Naive B cell (primary cell): ENCODE data around the gene CLCF1. TPM values are rescaled to one million over a fixed set of nuclear protein-coding genes. Genes with fewer than 3 reads are reported as not detected.

Experiments used
- ATAC-seq, 2 donors: fragments of 150-1000 bp; cut with Tn5 transposase; 2 replicates each; pipeline ENCODE4 v1.10.0; 2021; ENCODE audit warnings: low read depth in 2 of 2, mild to moderate bottlenecking in 2 of 2, moderate library complexity in 2 of 2
- DNase-seq: peaks from one replicate; pipeline ENCODE4 v3.0.0; 2022
- H3K27ac Mint-ChIP-seq, 6 donors: one replicate each; pipeline ENCODE4 v1.8.0; 2020 to 2022; ENCODE audit warnings: mild to moderate bottlenecking in 6 of 6, mixed read lengths in 6 of 6, moderate library complexity in 5 of 6, inconsistent platforms in 2 of 6
- H3K27me3 Mint-ChIP-seq, 3 donors: one replicate each; pipeline ENCODE4 v1.8.0; 2021 to 2022; ENCODE audit warnings: mixed read lengths in 3 of 3, mild to moderate bottlenecking in 1 of 3
- H3K36me3 Mint-ChIP-seq, 2 donors: one replicate each; pipeline ENCODE4 v1.8.0; 2020 to 2022; ENCODE audit warnings: mixed read lengths in 2 of 2, inconsistent platforms in 1 of 2, mild to moderate bottlenecking in 1 of 2
- H3K4me1 Mint-ChIP-seq, 3 donors: one replicate each; pipeline ENCODE4 v1.8.0; 2020 to 2022; ENCODE audit warnings: mixed read lengths in 3 of 3, inconsistent platforms in 1 of 3, mild to moderate bottlenecking in 1 of 3, moderate library complexity in 1 of 3
- H3K4me3 Mint-ChIP-seq, 8 donors: one replicate each; pipeline ENCODE4 v1.8.0; 2020 to 2022; ENCODE audit warnings: mild to moderate bottlenecking in 8 of 8, mixed read lengths in 8 of 8, moderate library complexity in 8 of 8, inconsistent platforms in 2 of 8
- H3K9me3 Mint-ChIP-seq, 7 donors: one replicate each; pipeline ENCODE4 v1.8.0; 2020 to 2022; ENCODE audit warnings: mixed read lengths in 7 of 7, mild to moderate bottlenecking in 5 of 7, inconsistent platforms in 2 of 7, moderate library complexity in 1 of 7
- polyA plus RNA-seq, 6 donors: library from polyadenylated mRNA; unstranded; fragments of 300-500 nt; fragmentation: Illumina TruSeq; gene quantifications; one replicate each; pipeline ENCODE4 v1.2.3, GENCODE V29; 2021; ENCODE audit warnings: low read depth in 6 of 6

The CLCF1 gene
- polyA plus RNA-seq, 6 donors from 2014 or later: 5.3 to 10.4 (median 7.7) TPM

GRCh38 chr11:67372321-67372992 is 941 bp downstream of the CLCF1 start:
- Mint-ChIP-seq H3K27ac (peak overlapping the region in 2 of 6 donors; percentile 95), H3K27me3 (no peaks in the 10 kb centered on the region), H3K36me3 (no peaks in the 10 kb centered on the region), H3K4me1 (peaks cover 62 to 76% (median 68%) of the 10 kb centered on the region in 3 donors), H3K9me3 (no peaks in the 10 kb centered on the region), H3K4me3 (peak overlapping the region; percentile 86 to 96 (median 94))
- DNase-seq (no peak), ATAC-seq (no peak)

DNA sequence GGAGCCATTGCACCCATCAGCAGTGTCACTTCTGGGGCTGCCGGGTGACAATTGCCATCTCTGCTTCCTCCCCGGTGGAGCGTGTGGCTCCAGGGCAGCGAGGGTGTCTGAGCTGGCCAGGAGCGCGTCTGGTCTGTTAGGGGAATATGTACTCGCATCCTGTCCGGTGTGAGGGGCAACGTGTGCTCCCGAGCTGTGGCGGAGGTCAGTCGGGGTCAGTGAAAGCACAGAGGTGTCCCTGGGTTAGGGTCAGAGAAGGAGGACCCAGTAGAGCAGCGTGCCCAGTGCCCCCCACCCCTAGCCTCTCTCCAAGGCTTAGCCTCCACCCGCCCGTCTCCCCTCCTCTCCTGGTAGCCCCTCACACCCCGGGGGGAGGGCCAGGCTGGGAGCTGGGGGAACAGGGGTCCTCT is 1.5 kb downstream of the CLCF1 start:
- Mint-ChIP-seq H3K27me3 (no peaks in the 10 kb centered on the region), H3K27ac (peak overlapping the region; percentile 63 to 95 (median 93)), H3K36me3 (no peaks in the 10 kb centered on the region), H3K4me3 (peak overlapping the region; percentile 86 to 96 (median 94)), H3K9me3 (no peaks in the 10 kb centered on the region), H3K4me1 (peaks cover 61 to 76% (median 69%) of the 10 kb centered on the region in 3 donors)
- ATAC-seq (no peak), DNase-seq (no peak)

DNA sequence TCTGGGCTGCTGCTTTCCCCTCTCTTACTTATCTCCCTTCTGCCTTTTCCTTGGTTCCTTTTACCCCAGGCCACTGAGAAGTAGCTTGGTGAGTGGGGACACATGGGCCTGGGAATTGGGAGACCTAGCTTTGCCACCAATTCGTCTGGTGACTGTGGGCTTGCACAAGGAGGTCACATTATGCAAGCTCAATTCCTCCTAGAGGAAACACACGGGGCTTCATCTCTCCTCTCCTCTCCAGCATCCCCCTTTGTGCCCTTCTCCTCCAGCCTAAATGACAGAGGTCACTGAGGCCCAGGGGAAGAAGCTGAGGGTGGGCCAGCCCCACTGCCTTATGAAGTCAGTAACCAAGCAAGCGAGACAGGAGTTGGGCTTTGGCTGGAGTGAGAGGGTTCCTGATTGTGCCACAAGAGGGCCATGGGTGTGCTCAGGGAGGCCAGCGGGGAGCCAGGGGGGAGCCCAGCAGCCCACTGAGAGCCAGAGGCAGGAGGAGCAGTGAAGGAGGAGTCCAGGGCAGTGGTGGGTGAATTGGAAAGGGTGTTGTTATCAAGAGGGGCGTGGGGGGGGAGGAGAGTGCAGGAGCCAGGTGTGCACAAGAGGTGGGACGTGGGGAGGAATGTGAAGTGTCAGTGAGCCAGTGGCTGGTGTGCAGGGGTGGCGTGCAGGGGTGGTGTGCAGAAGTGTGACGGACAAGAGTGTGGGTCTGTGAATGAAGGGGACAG is 2.0 kb downstream of the CLCF1 start:
- H3K36me3 Mint-ChIP-seq: peaks cover 0 to under 1% of the 10 kb centered on the region in 2 donors
- H3K4me3 Mint-ChIP-seq: peak overlapping the region; percentile 86 to 96 (median 94)
- peak overlapping the region in 5 of 6 donors; percentile 64 to 95 (median 92) for H3K27ac Mint-ChIP-seq
- DNase-seq (peak; percentile 37), ATAC-seq (peak; percentile 28 to 32)
- peaks cover 66 to 77% (median 73%) of the 10 kb centered on the region in 3 donors for H3K4me1 Mint-ChIP-seq
- H3K9me3 Mint-ChIP-seq: no peaks in the 10 kb centered on the region
- no peaks in the 10 kb centered on the region for H3K27me3 Mint-ChIP-seq

DNA sequence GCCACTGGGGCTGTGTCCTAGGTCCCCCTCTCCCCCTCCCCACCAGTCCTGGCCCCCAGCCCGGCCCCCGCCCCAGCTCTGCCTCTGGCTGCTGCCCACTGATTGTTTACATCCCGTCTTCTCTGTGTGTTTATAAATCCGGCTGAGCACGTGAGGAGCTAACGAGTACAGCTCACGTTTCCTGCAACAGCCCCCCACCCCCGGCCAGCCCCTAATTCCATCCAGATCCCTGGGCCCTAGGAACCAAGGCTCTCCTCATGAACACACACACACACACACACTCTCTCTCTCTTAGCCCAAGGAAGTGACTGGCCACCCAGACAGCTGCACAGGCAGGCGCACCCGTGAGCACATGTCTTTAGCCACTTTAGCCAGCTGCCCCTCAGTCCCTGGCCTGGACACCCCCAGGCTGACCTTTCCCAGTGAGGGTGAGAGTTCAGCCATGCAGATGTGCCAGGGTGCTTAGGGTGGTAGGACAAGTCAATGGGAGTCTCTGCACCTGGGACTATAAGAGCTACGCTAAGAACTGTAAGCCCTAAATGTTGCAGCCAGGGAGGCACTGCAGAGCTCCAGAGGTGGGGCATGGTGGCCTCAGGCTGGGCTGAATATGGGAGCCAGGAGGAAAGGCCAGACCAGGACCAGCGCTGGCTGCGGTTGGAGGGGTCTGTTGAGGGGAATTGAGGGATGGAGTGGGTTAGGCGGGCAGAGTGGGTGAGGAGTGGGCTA is 2.9 kb downstream of the CLCF1 start:
- Mint-ChIP-seq H3K4me1 (peaks cover 74 to 77% (median 77%) of the 10 kb centered on the region in 3 donors), H3K36me3 (peaks cover 0 to 9% of the 10 kb centered on the region in 2 donors), H3K4me3 (peak overlapping the region; percentile 50 to 96 (median 92)), H3K27ac (peak overlapping the region in 5 of 6 donors; percentile 44 to 94 (median 79)), H3K27me3 (no peaks in the 10 kb centered on the region), H3K9me3 (no peaks in the 10 kb centered on the region)
- ATAC-seq: no peak
- no peak for DNase-seq

GRCh38 chr11:67369801-67370284 is 3.6 kb downstream of the CLCF1 start:
- peak overlapping the region in 7 of 8 donors; percentile 61 to 93 (median 71) for H3K4me3 Mint-ChIP-seq
- DNase-seq (no peak), ATAC-seq (no peak)
- H3K27me3 Mint-ChIP-seq: no peaks in the 10 kb centered on the region
- peak overlapping the region in 3 of 6 donors; percentile 77 to 84 (median 79) for H3K27ac Mint-ChIP-seq
- peaks cover 0 to 14% of the 10 kb centered on the region in 2 donors for H3K36me3 Mint-ChIP-seq
- H3K4me1 Mint-ChIP-seq: peaks cover 76 to 82% (median 79%) of the 10 kb centered on the region in 3 donors
- H3K9me3 Mint-ChIP-seq: no peaks in the 10 kb centered on the region

DNA sequence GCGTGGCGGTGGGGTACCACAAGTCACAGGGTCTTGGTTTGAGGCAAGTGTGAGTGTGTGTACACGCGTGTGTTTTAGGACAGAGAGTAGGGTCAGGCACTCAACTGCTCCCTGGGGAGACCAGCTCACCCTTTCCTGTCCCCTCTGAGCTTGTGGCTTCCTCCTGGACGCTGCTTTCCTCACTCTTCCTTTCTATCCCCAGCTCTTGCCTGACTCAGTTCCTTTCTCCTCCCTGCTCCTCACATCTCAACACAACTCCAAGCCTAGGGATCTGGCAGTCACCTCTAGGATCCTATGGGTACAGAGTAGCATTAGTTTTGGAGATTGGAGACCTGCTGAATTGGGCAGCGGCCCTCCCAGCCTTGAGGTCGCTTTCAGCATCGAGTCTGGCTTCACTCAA is 4.1 kb downstream of the CLCF1 start:
- no peak for DNase-seq
- peaks cover 78 to 82% (median 79%) of the 10 kb centered on the region in 3 donors for H3K4me1 Mint-ChIP-seq
- H3K36me3 Mint-ChIP-seq: peaks cover 0 to 18% of the 10 kb centered on the region in 2 donors
- peak overlapping the region; percentile 12 to 93 (median 71) for H3K4me3 Mint-ChIP-seq
- H3K9me3 Mint-ChIP-seq: no peaks in the 10 kb centered on the region
- H3K27ac Mint-ChIP-seq: peak overlapping the region in 5 of 6 donors; percentile 18 to 84 (median 77)
- no peaks in the 10 kb centered on the region for H3K27me3 Mint-ChIP-seq
- ATAC-seq: no peak

- Mint-ChIP-seq H3K4me3 (peak overlapping the region; percentile 61 to 93 (median 75)), H3K36me3 (peaks cover 0 to 18% of the 10 kb centered on the region in 2 donors), H3K27ac (peak overlapping the region; percentile 1 to 88 (median 82)), H3K9me3 (no peaks in the 10 kb centered on the region), H3K27me3 (no peaks in the 10 kb centered on the region), H3K4me1 (peaks cover 80 to 83% (median 81%) of the 10 kb centered on the region in 3 donors)
- peak; percentile 37 for DNase-seq
- ATAC-seq: no peak
Measured at GRCh38 chr11:67368621-67369020, 4.8 kb downstream of the CLCF1 start.

DNA sequence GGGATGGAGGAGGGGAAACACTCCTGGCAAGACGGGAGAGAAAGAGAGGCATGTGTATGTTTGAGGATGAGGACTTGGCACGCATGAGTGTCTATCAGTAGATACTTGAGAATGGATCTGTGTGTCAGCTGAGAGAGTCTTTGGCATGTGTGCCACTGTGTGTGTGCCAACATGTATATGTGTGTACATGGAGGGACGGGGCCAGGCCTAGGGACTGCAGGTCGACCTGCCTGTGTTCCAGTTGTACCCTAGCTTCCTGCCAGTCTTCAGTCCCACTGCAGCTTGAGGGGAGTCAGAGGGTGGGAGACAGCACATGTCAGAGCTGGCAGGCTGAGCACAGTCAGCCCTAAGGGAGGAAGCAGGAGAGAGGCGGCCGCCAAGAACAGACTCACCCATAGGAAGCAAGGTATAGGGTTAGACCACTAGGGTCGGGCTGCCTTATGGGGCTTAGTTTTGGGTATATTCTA is 5.6 kb downstream of the CLCF1 start:
- Mint-ChIP-seq H3K9me3 (no peaks in the 10 kb centered on the region), H3K27ac (peak overlapping the region; percentile 60 to 88 (median 80)), H3K4me1 (peaks cover 83 to 91% (median 89%) of the 10 kb centered on the region in 3 donors), H3K36me3 (peaks cover 3 to 18% of the 10 kb centered on the region in 2 donors), H3K4me3 (peak overlapping the region; percentile 62 to 93 (median 75)), H3K27me3 (no peaks in the 10 kb centered on the region)
- ATAC-seq: no peak
- no peak for DNase-seq

DNA sequence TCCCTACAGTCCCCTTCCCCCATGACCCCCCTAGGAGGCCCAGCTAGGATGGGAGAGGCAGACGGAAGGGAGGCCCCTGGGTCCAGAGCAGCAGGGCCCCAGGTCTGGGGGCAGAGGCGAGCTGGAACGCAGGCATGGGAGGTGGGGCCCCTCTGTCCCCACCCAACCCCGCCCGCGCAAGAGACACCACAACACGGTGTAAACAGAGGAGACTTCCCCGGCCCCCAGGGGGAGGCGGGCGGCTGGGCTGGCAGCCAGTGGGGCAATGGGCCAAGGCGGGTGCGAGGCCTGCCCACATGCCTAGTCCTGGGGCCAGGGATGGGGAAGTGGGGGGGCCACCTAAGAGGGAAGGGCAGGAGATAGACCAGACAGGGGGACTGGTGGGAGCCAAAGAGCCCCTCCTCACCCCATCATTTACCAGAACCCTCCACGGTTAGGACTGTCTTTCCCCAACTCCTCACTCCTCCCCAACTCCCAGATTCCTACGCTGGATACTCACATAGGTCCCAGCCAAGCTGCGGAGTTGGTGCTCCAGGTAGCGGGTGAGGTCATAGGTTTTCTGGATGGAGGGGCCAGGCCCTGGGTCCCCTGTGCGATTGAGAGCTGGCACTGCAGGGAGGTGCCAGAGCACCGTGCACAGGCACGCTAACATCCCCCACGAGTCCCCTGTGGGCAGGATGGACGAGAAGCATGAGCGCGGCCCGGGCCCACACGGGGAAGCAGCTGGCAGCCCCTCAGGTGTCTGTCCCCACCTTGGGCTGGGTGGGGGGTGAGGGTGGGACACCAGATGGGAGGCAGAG is 6.2 kb downstream of the CLCF1 start:
- H3K9me3 Mint-ChIP-seq: no peaks in the 10 kb centered on the region
- no peaks in the 10 kb centered on the region for H3K27me3 Mint-ChIP-seq
- no peak for DNase-seq
- peak overlapping the region; percentile 62 to 93 (median 77) for H3K4me3 Mint-ChIP-seq
- peaks cover 85 to 98% (median 95%) of the 10 kb centered on the region in 3 donors for H3K4me1 Mint-ChIP-seq
- peak; percentile 40 to 43 for ATAC-seq
- peak overlapping the region in 5 of 6 donors; percentile 60 to 98 (median 80) for H3K27ac Mint-ChIP-seq
- H3K36me3 Mint-ChIP-seq: peaks cover 6 to 18% of the 10 kb centered on the region in 2 donors

- Mint-ChIP-seq H3K9me3 (no peaks in the 10 kb centered on the region), H3K4me3 (peak overlapping the region; percentile 52 to 93 (median 80)), H3K27ac (peak overlapping the region in 3 of 6 donors; percentile 7 to 98 (median 84)), H3K4me1 (peaks cover 83 to 98% (median 97%) of the 10 kb centered on the region in 3 donors), H3K27me3 (no peaks in the 10 kb centered on the region), H3K36me3 (peaks cover 6 to 18% of the 10 kb centered on the region in 2 donors)
- no peak for DNase-seq
- ATAC-seq: no peak
Measured at GRCh38 chr11:67366546-67366945, 6.9 kb downstream of the CLCF1 start.

- Mint-ChIP-seq H3K4me3 (peak overlapping the region in 7 of 8 donors; percentile 52 to 93 (median 83)), H3K9me3 (no peaks in the 10 kb centered on the region), H3K27me3 (no peaks in the 10 kb centered on the region), H3K36me3 (peaks cover 6 to 18% of the 10 kb centered on the region in 2 donors), H3K4me1 (peaks cover 82 to 97% (median 96%) of the 10 kb centered on the region in 3 donors), H3K27ac (peak overlapping the region in 5 of 6 donors; percentile 81 to 98 (median 90))
- ATAC-seq: no peak
- no peak for DNase-seq
Measured at GRCh38 chr11:67365736-67366444, 7.5 kb downstream of the CLCF1 start.
